Peyer's patch (tissue), 4 donors: Measurements from ENCODE around the gene WDR72. TPM values are rescaled to one million over a fixed set of nuclear protein-coding genes. Genes with fewer than 3 reads are reported as not detected.
"Not testable (repeated sequence)": the region's sequence is repeated elsewhere in the genome, so short reads cannot be mapped to it uniquely, and the experiment has no call there.

ENCODE experiments used
- DNase-seq, 3 donors: peaks; one replicate each; pipeline ENCODE4 v3.0.0-alpha.2; 2017 to 2019
- H3K27ac ChIP-seq, 4 donors: fragments of 200-600 bp; sonication (generic); one replicate each; pipeline ENCODE4 v1.5.1; 2016 to 2019
- H3K27me3 ChIP-seq, 2 donors: fragments of 200-600 bp; sonication (generic); one replicate each; pipeline ENCODE4 v1.5.1; 2019
- H3K36me3 ChIP-seq, 3 donors: fragments of 200-600 bp; sonication (generic); one replicate each; pipeline ENCODE4 v1.5.1; 2016 to 2019
- H3K4me1 ChIP-seq, 4 donors: fragments of 200-600 bp; sonication (generic); one replicate each; pipeline ENCODE4 v1.5.1; 2016 to 2019
- H3K4me3 ChIP-seq, 4 donors: fragments of 200-600 bp; sonication (generic); 1 replicate in 3 of 4; 2 replicates in 1 of 4; pipeline ENCODE4 v1.5.1; 2016 to 2019; ENCODE audit warnings: mild to moderate bottlenecking in 1 of 4
- H3K9me3 ChIP-seq, 4 donors: fragments of 200-600 bp; sonication (generic); one replicate each; pipeline ENCODE4 v1.5.1; 2016 to 2019; ENCODE audit warnings: mild to moderate bottlenecking in 1 of 4
- POLR2A ChIP-seq, 2 donors: fragments of 450-650 bp; IDR thresholded peaks; one replicate each; pipeline ENCODE4 v1.5.1; 2017; ENCODE audit warnings: antibody characterized with exemption in 2 of 2, mild to moderate bottlenecking in 2 of 2, moderate library complexity in 2 of 2
- total RNA-seq, 4 donors: library from RNA; depleted of rRNA; stranded (reverse); fragments of >200 nt; gene quantifications; one replicate each; pipeline ENCODE4 v1.1.0, GENCODE V29; 2016
- TF ChIP-seq, protein P1 (sequence below), 6 experiments: fragments of 450-650 bp in 4 of 6; fragments of 200-600 bp in 2 of 6; sonication (generic) in 1 of 6; IDR thresholded peaks; one replicate each; pipeline ENCODE4 v1.5.1; 2017 to 2019; ENCODE audit warnings: antibody characterized with exemption in 6 of 6, mild to moderate bottlenecking in 3 of 6, moderate library complexity in 1 of 6

WDR72 gene
- total RNA-seq, 4 donors from 2014 or later, result not detected

DNA sequence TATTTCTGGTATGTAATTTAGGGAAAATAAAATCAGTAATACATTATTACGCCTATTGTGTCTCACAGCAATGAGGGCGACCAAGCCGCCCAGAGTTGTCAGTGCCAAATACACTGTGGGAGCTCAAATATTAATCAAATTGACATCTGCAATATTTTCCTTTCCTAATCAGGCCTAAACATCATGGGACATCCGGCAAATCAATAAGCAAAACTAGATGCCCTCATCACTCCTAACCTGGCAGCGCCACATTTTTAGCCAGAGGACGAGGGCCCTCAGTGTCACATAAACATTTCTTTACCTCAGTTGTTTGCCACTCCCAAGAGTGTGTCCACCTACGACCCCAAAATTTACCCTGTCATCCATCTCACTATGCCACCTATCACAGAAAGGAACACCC lies 64.1 kb downstream of the WDR72 start:
- Histone ChIP-seq H3K36me3 (no peaks in the 10 kb centered on the region), H3K4me3 (no peak overlapping the region), H3K4me1 (no peaks in the 10 kb centered on the region), H3K27me3 (no peaks in the 10 kb centered on the region), H3K27ac (no peak overlapping the region), H3K9me3 (no peaks in the 10 kb centered on the region)
- DNase-seq, result no peak
- TF ChIP-seq, protein P1, sequence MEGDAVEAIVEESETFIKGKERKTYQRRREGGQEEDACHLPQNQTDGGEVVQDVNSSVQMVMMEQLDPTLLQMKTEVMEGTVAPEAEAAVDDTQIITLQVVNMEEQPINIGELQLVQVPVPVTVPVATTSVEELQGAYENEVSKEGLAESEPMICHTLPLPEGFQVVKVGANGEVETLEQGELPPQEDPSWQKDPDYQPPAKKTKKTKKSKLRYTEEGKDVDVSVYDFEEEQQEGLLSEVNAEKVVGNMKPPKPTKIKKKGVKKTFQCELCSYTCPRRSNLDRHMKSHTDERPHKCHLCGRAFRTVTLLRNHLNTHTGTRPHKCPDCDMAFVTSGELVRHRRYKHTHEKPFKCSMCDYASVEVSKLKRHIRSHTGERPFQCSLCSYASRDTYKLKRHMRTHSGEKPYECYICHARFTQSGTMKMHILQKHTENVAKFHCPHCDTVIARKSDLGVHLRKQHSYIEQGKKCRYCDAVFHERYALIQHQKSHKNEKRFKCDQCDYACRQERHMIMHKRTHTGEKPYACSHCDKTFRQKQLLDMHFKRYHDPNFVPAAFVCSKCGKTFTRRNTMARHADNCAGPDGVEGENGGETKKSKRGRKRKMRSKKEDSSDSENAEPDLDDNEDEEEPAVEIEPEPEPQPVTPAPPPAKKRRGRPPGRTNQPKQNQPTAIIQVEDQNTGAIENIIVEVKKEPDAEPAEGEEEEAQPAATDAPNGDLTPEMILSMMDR (IDR thresholded peaks at IDR 0.05), result no peak
- no peak for TF ChIP-seq POLR2A (IDR thresholded peaks at IDR 0.05)

DNA sequence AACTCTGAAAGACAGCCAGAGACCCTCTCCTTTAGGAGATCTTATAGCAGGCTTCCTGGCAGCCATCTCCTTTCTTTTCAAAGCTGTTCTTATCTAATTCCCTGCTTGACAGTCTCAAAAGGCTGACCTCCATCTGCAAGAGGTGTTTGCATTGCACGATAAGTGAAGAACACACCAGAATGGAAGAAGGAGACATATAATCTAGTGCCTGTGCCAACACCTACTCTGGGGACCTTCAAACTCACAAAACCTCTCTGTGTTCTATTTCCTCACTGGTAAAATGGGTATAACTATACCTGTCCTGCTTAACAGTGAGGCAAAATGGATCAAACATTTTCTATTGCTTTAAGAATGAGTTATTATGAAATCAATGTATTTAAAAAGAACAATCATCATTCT lies 65.0 kb downstream of the WDR72 start:
- Histone ChIP-seq H3K4me1 (no peaks in the 10 kb centered on the region), H3K27me3 (no peaks in the 10 kb centered on the region), H3K36me3 (no peaks in the 10 kb centered on the region), H3K9me3 (no peaks in the 10 kb centered on the region), H3K27ac (no peak overlapping the region), H3K4me3 (no peak overlapping the region)
- no peak for TF ChIP-seq POLR2A (IDR thresholded peaks at IDR 0.05)
- TF ChIP-seq, protein P1 (IDR thresholded peaks at IDR 0.05), result no peak
- DNase-seq, result no peak

DNA sequence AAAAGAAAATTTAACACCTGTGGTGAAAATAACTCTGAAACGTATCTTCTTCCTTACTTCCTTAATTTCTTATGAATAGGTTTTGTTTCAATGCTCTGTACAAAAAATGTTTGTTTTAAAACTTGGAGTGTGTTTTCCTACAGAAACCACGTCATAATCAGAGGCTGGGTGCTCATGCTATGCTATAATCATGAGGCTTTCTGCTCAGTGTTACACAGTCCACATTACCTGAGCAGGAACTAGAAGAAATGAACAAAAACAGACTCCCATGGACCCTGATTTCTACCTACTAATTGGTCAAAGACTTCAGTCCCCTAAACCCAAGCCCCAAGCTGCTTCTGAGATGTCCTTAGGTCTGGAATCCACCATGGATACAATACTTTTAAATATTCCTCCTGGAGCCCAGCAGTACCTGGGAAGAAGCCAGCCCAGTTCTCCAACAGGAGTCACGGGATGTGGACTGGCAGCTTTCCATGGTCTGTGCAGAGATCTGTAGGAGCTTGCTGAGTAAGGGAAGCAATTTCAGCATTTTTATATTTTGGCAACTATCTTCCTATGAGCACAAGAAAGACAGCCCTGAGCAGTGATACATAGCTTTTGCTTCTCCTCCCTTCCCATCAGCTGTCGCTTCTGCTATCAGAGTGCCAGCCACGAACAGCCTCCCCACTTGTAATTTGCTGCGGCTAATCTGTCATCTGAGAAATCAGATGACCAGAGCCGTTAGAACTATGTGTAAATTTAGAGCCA lies 65.6 kb downstream of the WDR72 start:
- Histone ChIP-seq H3K4me3 (no peak overlapping the region), H3K27me3 (no peaks in the 10 kb centered on the region), H3K9me3 (no peaks in the 10 kb centered on the region), H3K36me3 (no peaks in the 10 kb centered on the region), H3K27ac (no peak overlapping the region), H3K4me1 (no peaks in the 10 kb centered on the region)
- DNase-seq, result no peak
- TF ChIP-seq, protein P1 (IDR thresholded peaks at IDR 0.05), result no peak
- no peak for TF ChIP-seq POLR2A (IDR thresholded peaks at IDR 0.05)

DNA sequence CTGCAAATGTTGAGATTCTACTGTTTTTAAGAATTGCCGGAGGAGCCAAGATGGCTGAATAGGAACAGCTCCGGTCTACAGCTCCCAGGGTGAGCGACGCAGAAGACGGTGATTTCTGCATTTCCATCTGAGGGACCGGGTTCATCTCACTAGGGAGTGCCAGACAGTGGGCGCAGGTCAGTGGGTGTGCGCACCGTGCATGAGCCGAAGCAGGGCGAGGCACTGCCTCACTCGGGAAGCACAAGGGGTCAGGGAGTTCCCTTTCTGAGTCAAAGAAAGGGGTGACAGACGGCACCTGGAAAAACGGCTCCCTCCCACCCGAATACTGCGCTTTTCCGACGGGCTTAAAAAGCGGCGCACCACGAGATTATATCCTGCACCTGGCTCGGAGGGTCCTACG lies 75.3 kb downstream of the WDR72 start:
- not testable (repeated sequence) for H3K9me3 ChIP-seq, H3K36me3 ChIP-seq, H3K27ac ChIP-seq, H3K4me1 ChIP-seq, H3K4me3 ChIP-seq, DNase-seq, H3K27me3 ChIP-seq

DNA sequence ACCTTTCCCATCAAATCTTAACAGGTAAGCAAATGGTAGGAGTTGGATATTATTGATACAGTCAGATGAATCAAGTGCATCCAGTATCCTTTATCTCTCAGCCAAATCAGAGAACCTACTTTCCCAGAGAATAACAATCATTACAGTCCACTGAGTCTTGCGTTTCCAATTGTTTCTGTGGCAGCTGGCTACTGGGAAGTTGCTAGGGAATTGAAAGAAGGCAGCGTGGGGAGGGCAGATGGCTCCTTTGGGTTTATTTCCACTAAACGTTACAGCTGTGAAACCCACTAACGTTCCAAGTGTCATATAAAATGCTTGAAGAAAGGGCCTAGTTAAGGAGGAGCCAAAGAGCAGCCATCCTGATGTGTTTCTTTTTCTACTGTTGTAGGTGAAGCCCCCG lies 78.4 kb downstream of the WDR72 start:
- Histone ChIP-seq H3K4me3 (no peak overlapping the region), H3K9me3 (no peaks in the 10 kb centered on the region), H3K4me1 (no peaks in the 10 kb centered on the region), H3K27me3 (no peaks in the 10 kb centered on the region), H3K36me3 (no peaks in the 10 kb centered on the region), H3K27ac (no peak overlapping the region)
- no peak for DNase-seq
- no peak for TF ChIP-seq POLR2A (IDR thresholded peaks at IDR 0.05)
- TF ChIP-seq, protein P1 (IDR thresholded peaks at IDR 0.05), result no peak

DNA sequence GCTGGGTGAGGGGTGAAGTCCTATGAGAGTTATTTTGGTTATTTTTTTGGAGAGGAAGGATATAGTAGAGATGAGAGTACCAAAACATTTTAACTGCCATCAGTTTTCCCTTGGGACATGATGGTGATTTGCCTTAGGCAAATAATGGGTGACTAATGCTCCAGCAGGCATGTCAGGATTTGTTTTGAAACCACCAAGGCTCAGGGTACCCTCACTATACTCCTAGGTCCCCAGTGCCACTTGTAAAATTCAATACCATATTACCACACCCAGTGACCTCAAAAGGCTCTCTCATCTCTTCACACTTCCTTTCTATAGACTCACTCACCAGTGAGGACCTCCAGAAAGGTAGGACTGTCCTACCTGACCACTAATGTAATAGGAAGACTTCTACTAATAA lies 83.6 kb downstream of the WDR72 start:
- Histone ChIP-seq H3K9me3 (no peaks in the 10 kb centered on the region), H3K4me3 (no peak overlapping the region), H3K27ac (no peak overlapping the region), H3K4me1 (no peaks in the 10 kb centered on the region), H3K36me3 (no peaks in the 10 kb centered on the region), H3K27me3 (no peaks in the 10 kb centered on the region)
- DNase-seq, result no peak
- TF ChIP-seq, protein P1 (IDR thresholded peaks at IDR 0.05), result no peak
- no peak for TF ChIP-seq POLR2A (IDR thresholded peaks at IDR 0.05)
